Activated CD4-positive, alpha-beta memory T cell treated with anti-CD3 and anti-CD28 coated beads for 36 hours (primary cell): ENCODE data around the gene HIF3A. TPM values are rescaled to one million over a fixed set of nuclear protein-coding genes. Genes with fewer than 3 reads are reported as not detected.

Source experiments
- CTCF ChIA-PET: fragments of 350-600 bp; sonication (Branson Sonifier 250); formaldehyde crosslinking; loops from one replicate; lab custom pipeline; 2021; ENCODE audit warnings: antibody characterized with exemption, inconsistent platforms; lab: Charles Lee
- POLR2A ChIA-PET: fragments of 350-600 bp; sonication (Branson Sonifier 250); formaldehyde crosslinking; loops from one replicate; lab custom pipeline; 2021; ENCODE audit warnings: antibody characterized with exemption; lab: Charles Lee
- DNase-seq: peaks from one replicate; pipeline ENCODE4 v3.0.0-alpha.2; 2020
- H3K27ac Mint-ChIP-seq: one replicate; pipeline ENCODE4 v1.8.0; 2021; ENCODE audit warnings: mixed read lengths
- H3K27me3 Mint-ChIP-seq: one replicate; pipeline ENCODE4 v1.8.0; 2021; ENCODE audit warnings: mixed read lengths
- H3K36me3 Mint-ChIP-seq: one replicate; pipeline ENCODE4 v1.8.0; 2021; ENCODE audit warnings: mixed read lengths
- H3K4me1 Mint-ChIP-seq: one replicate; pipeline ENCODE4 v1.8.0; 2021; ENCODE audit warnings: low read depth, mixed read lengths
- H3K4me3 Mint-ChIP-seq: one replicate; pipeline ENCODE4 v1.8.0; 2021; ENCODE audit warnings: mild to moderate bottlenecking, mixed read lengths
- H3K9me3 Mint-ChIP-seq: one replicate; pipeline ENCODE4 v1.8.0; 2021; ENCODE audit warnings: mixed read lengths
- intact Hi-C: fragments of 100-400 bp; cut with micrococcal nuclease; formaldehyde crosslinking; loops from one replicate; pipeline ENCODE4 v1.15.1; 2023
- total RNA-seq, 2 experiments: library from RNA; stranded (reverse); gene quantifications; one replicate each; pipeline ENCODE4 v1.2.3, GENCODE V29; 2021

Gene HIF3A
- total RNA-seq, 2 experiments from 2014 or later = not detected

GRCh38 chr19:46391296-46392251 is 94.7 kb downstream of the HIF3A start:
- H3K9me3 Mint-ChIP-seq = peaks cover 2% of the 10 kb centered on the region
- no peaks in the 10 kb centered on the region for H3K27me3 Mint-ChIP-seq
- ChIA-PET CTCF (no interaction called here), POLR2A (no interaction called here)
- H3K4me3 Mint-ChIP-seq = no peak overlapping the region
- H3K36me3 Mint-ChIP-seq = peaks cover 25% of the 10 kb centered on the region
- peaks cover 2% of the 10 kb centered on the region for H3K4me1 Mint-ChIP-seq
- intact Hi-C loops = no loop called here
- no peak for DNase-seq
- H3K27ac Mint-ChIP-seq = no peak overlapping the region

GRCh38 chr19:46392252-46392801 is 95.5 kb downstream of the HIF3A start:
- H3K36me3 Mint-ChIP-seq = peaks cover 23% of the 10 kb centered on the region
- POLR2A ChIA-PET = no interaction called here

GRCh38 chr19:46392837-46393236 is 96.0 kb downstream of the HIF3A start:
- no peak for DNase-seq
- Mint-ChIP-seq H3K4me1 (peaks cover 2% of the 10 kb centered on the region), H3K36me3 (peaks cover 18% of the 10 kb centered on the region), H3K27me3 (peaks cover 3% of the 10 kb centered on the region), H3K9me3 (peaks cover 2% of the 10 kb centered on the region), H3K4me3 (no peak overlapping the region), H3K27ac (no peak overlapping the region)
- ChIA-PET POLR2A (no interaction called here), CTCF (no interaction called here)
- intact Hi-C loops = no loop called here

More at GRCh38 chr19:46392252-46392801, 95.5 kb downstream of the HIF3A start:
- no peak for DNase-seq
- intact Hi-C loops = no loop called here
- no peaks in the 10 kb centered on the region for H3K27me3 Mint-ChIP-seq
- peaks cover 2% of the 10 kb centered on the region for H3K9me3 Mint-ChIP-seq
- H3K4me3 Mint-ChIP-seq = no peak overlapping the region
- H3K4me1 Mint-ChIP-seq = peaks cover 2% of the 10 kb centered on the region
- H3K27ac Mint-ChIP-seq = no peak overlapping the region
- CTCF ChIA-PET = no interaction called here

Other genes with a start within 250 kb of the HIF3A start
- not detected for gene IGFL3, start 172.4 kb upstream of the HIF3A start, total RNA-seq
- not detected for gene IGFL2, start 148.8 kb upstream of the HIF3A start, total RNA-seq
- not detected for gene IGFL1, start 67.3 kb upstream of the HIF3A start, total RNA-seq
- 10 to 100 TPM; 76.9 to 82.5 TPM for gene PPP5C, start 50.0 kb downstream of the HIF3A start, total RNA-seq
- not detected for gene CCDC8, start 116.5 kb downstream of the HIF3A start, total RNA-seq
- not detected for gene PNMA8C, start 131.9 kb downstream of the HIF3A start, total RNA-seq
- under 1 TPM; 0.17 to 0.44 TPM for gene PNMA8A, start 174.5 kb downstream of the HIF3A start, total RNA-seq
- under 1 TPM; 0.05 to 0.07 TPM for gene PNMA8B, start 198.8 kb downstream of the HIF3A start, total RNA-seq